ENCODE results near the gene CRYL1.

GRCh38 chr13:20441879-20442278, 83.8 kb downstream of the CRYL1 start:
- TF ChIP-seq, protein P1, sequence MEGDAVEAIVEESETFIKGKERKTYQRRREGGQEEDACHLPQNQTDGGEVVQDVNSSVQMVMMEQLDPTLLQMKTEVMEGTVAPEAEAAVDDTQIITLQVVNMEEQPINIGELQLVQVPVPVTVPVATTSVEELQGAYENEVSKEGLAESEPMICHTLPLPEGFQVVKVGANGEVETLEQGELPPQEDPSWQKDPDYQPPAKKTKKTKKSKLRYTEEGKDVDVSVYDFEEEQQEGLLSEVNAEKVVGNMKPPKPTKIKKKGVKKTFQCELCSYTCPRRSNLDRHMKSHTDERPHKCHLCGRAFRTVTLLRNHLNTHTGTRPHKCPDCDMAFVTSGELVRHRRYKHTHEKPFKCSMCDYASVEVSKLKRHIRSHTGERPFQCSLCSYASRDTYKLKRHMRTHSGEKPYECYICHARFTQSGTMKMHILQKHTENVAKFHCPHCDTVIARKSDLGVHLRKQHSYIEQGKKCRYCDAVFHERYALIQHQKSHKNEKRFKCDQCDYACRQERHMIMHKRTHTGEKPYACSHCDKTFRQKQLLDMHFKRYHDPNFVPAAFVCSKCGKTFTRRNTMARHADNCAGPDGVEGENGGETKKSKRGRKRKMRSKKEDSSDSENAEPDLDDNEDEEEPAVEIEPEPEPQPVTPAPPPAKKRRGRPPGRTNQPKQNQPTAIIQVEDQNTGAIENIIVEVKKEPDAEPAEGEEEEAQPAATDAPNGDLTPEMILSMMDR (IDR thresholded peaks at IDR 0.05): no peak
- TF ChIP-seq ZFX (IDR thresholded peaks at IDR 0.05; ENCODE audit: borderline replicate concordance): no peak
